Right lobe of liver (tissue), 4 donors: ENCODE data around the gene DPYD.

Experiments used
- POLR2A ChIP-seq: fragments of 450-650 bp; IDR thresholded peaks from one replicate; pipeline ENCODE4 v1.6.1; 2017; ENCODE audit warnings: antibody characterized with exemption, mild to moderate bottlenecking
- TF ChIP-seq, protein P1 (sequence below), 4 donors: fragments of 200-600 bp in 3 of 4; fragments of 450-650 bp in 1 of 4; IDR thresholded peaks; one replicate each; pipeline versions ENCODE4 v1.5.1 to v1.8.0; 2016 to 2022; ENCODE audit warnings: antibody characterized with exemption in 4 of 4, mild to moderate bottlenecking in 2 of 4
- donor health status: DM: no; HTN: no; CAD: no.
- donor health status: DM: no; HTN: no; CAD: no.
- donor health status: DM: no; HTN: yes; CAD: no.

DNA sequence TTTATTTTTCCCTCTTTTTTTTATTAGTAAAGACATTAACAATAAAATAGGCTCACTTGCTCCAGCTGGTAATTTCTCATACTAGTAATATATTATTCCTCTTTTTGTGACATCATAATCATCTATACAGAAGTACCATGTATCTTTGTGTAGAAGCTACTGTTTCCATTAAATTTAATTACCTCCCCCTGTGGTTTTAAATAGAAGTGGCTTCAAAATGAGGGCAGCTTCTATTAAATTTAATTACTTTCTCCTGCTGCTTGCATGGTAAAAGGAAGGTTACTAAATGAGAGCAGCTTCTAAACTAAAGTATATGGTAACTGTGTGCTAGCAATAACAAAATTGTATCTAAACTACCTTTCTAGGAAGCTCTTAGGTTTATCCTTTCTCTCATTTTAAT, 94.0 kb downstream of the DPYD start:
- TF ChIP-seq, protein P1, sequence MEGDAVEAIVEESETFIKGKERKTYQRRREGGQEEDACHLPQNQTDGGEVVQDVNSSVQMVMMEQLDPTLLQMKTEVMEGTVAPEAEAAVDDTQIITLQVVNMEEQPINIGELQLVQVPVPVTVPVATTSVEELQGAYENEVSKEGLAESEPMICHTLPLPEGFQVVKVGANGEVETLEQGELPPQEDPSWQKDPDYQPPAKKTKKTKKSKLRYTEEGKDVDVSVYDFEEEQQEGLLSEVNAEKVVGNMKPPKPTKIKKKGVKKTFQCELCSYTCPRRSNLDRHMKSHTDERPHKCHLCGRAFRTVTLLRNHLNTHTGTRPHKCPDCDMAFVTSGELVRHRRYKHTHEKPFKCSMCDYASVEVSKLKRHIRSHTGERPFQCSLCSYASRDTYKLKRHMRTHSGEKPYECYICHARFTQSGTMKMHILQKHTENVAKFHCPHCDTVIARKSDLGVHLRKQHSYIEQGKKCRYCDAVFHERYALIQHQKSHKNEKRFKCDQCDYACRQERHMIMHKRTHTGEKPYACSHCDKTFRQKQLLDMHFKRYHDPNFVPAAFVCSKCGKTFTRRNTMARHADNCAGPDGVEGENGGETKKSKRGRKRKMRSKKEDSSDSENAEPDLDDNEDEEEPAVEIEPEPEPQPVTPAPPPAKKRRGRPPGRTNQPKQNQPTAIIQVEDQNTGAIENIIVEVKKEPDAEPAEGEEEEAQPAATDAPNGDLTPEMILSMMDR (IDR thresholded peaks at IDR 0.05): no peak
- no peak for TF ChIP-seq POLR2A
